Fibroblast of lung (primary cell): ENCODE results near the gene ANKRD52. TPM values are rescaled to one million over a fixed set of nuclear protein-coding genes. Genes with fewer than 3 reads are reported as not detected.

Experiments
- DNase-seq, 2 donors: peaks; one replicate each; pipeline versions ENCODE4 v3.0.0 to v3.0.0-alpha.2; 2010; ENCODE audit warnings: low read depth in 2 of 2
- H2AFZ ChIP-seq: 2 replicates; pipeline ENCODE4 v1.5.1; 2012; ENCODE audit warnings: low read length, control low read depth, inconsistent platforms
- H3K27ac ChIP-seq: 2 replicates; pipeline ENCODE4 v1.5.1; 2011; ENCODE audit warnings: low read length, control low read depth; ENCODE audit not compliant: insufficient read depth
- H3K27me3 ChIP-seq: 2 replicates; pipeline ENCODE4 v1.5.1; 2011; ENCODE audit warnings: mild to moderate bottlenecking, low read length; ENCODE audit not compliant: control insufficient read depth, insufficient read depth
- H3K36me3 ChIP-seq: 2 replicates; pipeline ENCODE4 v1.5.1; 2011; ENCODE audit warnings: low read length; ENCODE audit not compliant: control insufficient read depth, insufficient read depth
- H3K4me1 ChIP-seq: 2 replicates; pipeline ENCODE4 v1.5.1; 2011; ENCODE audit warnings: low read length; ENCODE audit not compliant: control insufficient read depth, insufficient read depth; ENCODE audit errors: extremely low read depth
- H3K4me2 ChIP-seq: 2 replicates; pipeline ENCODE4 v1.5.1; 2011; ENCODE audit warnings: low read length, control low read depth; ENCODE audit not compliant: insufficient read depth; ENCODE audit errors: extremely low read depth
- H3K4me3 ChIP-seq, 4 experiments: fragments of 200-600 bp in 1 of 4; sonication (generic) in 1 of 4; replicated peaks in 1 of 4; 2 replicates each; pipeline ENCODE4 v1.5.1; 2011 to 2016; ENCODE audit warnings: low read length in 4 of 4, low read depth in 3 of 4, mild to moderate bottlenecking in 3 of 4, control low read depth in 2 of 4, inconsistent platforms in 1 of 4, mixed read lengths in 1 of 4; ENCODE audit not compliant: insufficient read depth in 1 of 4; ENCODE audit errors: control extremely low read depth in 1 of 4
- H3K79me2 ChIP-seq: 2 replicates; pipeline ENCODE4 v1.5.1; 2012; ENCODE audit warnings: mild to moderate bottlenecking, low read length, inconsistent platforms; ENCODE audit not compliant: control insufficient read depth, insufficient read depth
- H3K9ac ChIP-seq: 2 replicates; pipeline ENCODE4 v1.5.1; 2011; ENCODE audit warnings: mild to moderate bottlenecking, low read length, control low read depth; ENCODE audit not compliant: insufficient read depth
- H3K9me3 ChIP-seq: 2 replicates; pipeline ENCODE4 v1.5.1; 2012; ENCODE audit warnings: low read depth, low read length; ENCODE audit not compliant: control insufficient read depth, insufficient read depth
- H4K20me1 ChIP-seq: 2 replicates; pipeline ENCODE4 v1.5.1; 2011; ENCODE audit warnings: low read length; ENCODE audit not compliant: control insufficient read depth, insufficient read depth; ENCODE audit errors: extremely low read depth
- CTCF ChIP-seq, 2 donors: IDR thresholded peaks in 1 of 2; conservative IDR thresholded peaks in 1 of 2; 1 replicate in 1 of 2; 2 replicates in 1 of 2; pipeline ENCODE4 v1.5.1; 2011 to 2012; ENCODE audit warnings: low read length in 2 of 2, control low read depth in 1 of 2, inconsistent platforms in 1 of 2, low read depth in 1 of 2, mild to moderate bottlenecking in 1 of 2
- EZH2 ChIP-seq: IDR thresholded peaks from 2 replicates; pipeline ENCODE4 v1.5.1; 2012; ENCODE audit warnings: low read length, control low read depth, mild to moderate bottlenecking; ENCODE audit errors: missing control alignments
- polyA plus RNA-seq, 2 donors: library from polyadenylated mRNA; depleted of rRNA in 1 of 2; stranded (reverse) in 1 of 2; unstranded in 1 of 2; fragments of >200 nt; gene quantifications; 2 replicates each; pipeline ENCODE4 v1.2.1, GENCODE V29; 2011 to 2012; ENCODE audit warnings: missing spikeins in 1 of 2
- total RNA-seq: library from RNA; depleted of rRNA; stranded (reverse); fragments of >200 nt; gene quantifications from 2 replicates; pipeline ENCODE4 v1.2.1, GENCODE V29; 2014

The ANKRD52 gene
- total and polyA plus RNA-seq, 2 donors (not counting 1 experiment from before 2014, with no cell fraction given), result 12.2 to 14.9 TPM

- no peak overlapping the region for H3K4me2 ChIP-seq
- no peak for DNase-seq
- H3K9me3 ChIP-seq, result no peaks in the 10 kb centered on the region
- H3K4me1 ChIP-seq, result peaks cover 5% of the 10 kb centered on the region
- no peak for TF ChIP-seq EZH2
- TF ChIP-seq CTCF (conservative IDR thresholded peaks at IDR 0.05 in 1 of 2, IDR thresholded peaks at IDR 0.05 in 1 of 2; ENCODE audit: low read depth in 1 of 2, low read length in 2 of 2), result no peak
- H3K27ac ChIP-seq, result no peak overlapping the region
- H4K20me1 ChIP-seq, result no peaks in the 10 kb centered on the region
- H3K4me3 ChIP-seq, result no peak overlapping the region
- H2AFZ ChIP-seq, result no peak overlapping the region
- H3K27me3 ChIP-seq, result no peaks in the 10 kb centered on the region
- no peaks in the 10 kb centered on the region for H3K79me2 ChIP-seq
- H3K36me3 ChIP-seq, result peaks cover 16% of the 10 kb centered on the region
- no peak overlapping the region for H3K9ac ChIP-seq
Observed at GRCh38 chr12:56202838-56203237, 55.3 kb downstream of the ANKRD52 start.

- Histone ChIP-seq H3K36me3 (peaks cover 13% of the 10 kb centered on the region), H3K9ac (no peak overlapping the region), H3K9me3 (no peaks in the 10 kb centered on the region), H3K27me3 (no peaks in the 10 kb centered on the region), H3K27ac (no peak overlapping the region), H4K20me1 (no peaks in the 10 kb centered on the region), H3K4me2 (no peak overlapping the region), H3K4me3 (no peak overlapping the region), H2AFZ (no peak overlapping the region), H3K79me2 (no peaks in the 10 kb centered on the region), H3K4me1 (peaks cover 4% of the 10 kb centered on the region)
- TF ChIP-seq CTCF (conservative IDR thresholded peaks at IDR 0.05 in 1 of 2, IDR thresholded peaks at IDR 0.05 in 1 of 2; ENCODE audit: low read depth in 1 of 2, low read length in 2 of 2) (no peak), EZH2 (no peak)
- no peak for DNase-seq
Observed at GRCh38 chr12:56202366-56202765, 55.8 kb downstream of the ANKRD52 start.

GRCh38 chr12:56198836-56199235 lies 59.3 kb downstream of the ANKRD52 start:
- H3K9ac ChIP-seq, result no peak overlapping the region
- no peak overlapping the region for H2AFZ ChIP-seq
- H3K9me3 ChIP-seq, result no peaks in the 10 kb centered on the region
- H4K20me1 ChIP-seq, result no peaks in the 10 kb centered on the region
- no peak overlapping the region for H3K4me3 ChIP-seq
- H3K4me2 ChIP-seq, result no peak overlapping the region
- H3K27me3 ChIP-seq, result no peaks in the 10 kb centered on the region
- H3K79me2 ChIP-seq, result no peaks in the 10 kb centered on the region
- DNase-seq, result peak in 1 of 2 donors; percentile 64
- no peaks in the 10 kb centered on the region for H3K36me3 ChIP-seq
- TF ChIP-seq CTCF (conservative IDR thresholded peaks at IDR 0.05 in 1 of 2, IDR thresholded peaks at IDR 0.05 in 1 of 2; ENCODE audit: low read depth in 1 of 2, low read length in 2 of 2) (no peak), EZH2 (no peak)
- no peak overlapping the region for H3K27ac ChIP-seq
- H3K4me1 ChIP-seq, result no peaks in the 10 kb centered on the region
